ENCODE data around the gene KLK7.

The KLK7 gene

DNA sequence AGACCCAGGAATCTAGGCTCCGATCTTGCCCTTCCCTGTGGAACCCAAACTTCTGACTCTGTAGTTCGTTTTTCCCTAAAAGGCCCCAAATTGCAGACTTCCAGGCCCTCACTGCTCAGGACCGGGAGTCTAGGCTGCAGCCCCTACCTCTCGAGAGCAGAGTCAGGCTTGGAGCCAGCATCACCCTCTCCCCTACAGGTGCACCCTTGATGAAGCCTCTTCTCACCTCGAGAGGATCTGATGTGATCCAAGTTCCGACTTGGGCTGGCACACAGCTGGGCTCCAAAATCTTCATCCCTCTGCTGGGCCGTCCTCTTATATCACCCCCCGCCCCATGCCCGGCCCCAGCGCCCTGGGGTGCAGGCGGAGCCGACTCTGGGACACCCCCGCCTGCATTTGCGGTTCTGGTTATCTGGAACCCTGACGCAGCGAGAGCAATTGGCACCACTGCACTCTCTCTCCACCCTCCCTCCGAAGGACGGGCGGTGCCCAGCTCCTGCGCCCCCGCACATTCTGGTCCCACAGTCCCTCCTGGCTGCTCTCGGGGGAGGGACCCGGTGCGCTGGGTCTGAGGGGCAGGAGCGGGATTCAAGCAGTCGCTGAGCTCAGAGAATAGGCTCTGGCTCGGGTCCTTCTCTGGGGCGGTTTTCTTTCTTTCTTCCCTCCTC, at the start of gene KLK7:
TSS of gene KLK7 (minus strand) at position 293 of the 668 bp plus-strand sequence. CDS start 1,518 bp downstream, outside the sequence.
- DNase-seq (ENCODE audit: low read depth in 2 of 3, low spot score in 2 of 3) = no peak

DNA sequence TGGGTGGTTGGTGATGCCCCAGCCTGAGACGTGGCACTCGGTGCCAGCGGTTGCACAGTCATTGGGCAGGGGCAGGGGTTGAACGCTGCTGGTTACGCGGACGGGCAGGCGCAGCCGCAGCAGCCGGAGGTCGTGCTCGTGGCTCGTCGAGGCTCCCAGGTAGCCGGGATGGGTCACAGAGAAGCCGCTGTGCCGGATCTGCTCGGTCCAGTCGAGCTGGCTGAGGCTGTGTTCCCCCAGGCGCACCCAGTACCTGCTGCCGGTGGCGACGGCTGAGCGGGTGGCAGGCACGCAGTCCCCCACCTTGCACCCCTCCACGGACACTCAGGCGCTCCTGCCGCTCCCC, 48.1 kb upstream of the KLK7 start:
- no peak for DNase-seq (ENCODE audit: low read depth in 2 of 3, low spot score in 2 of 3)

DNA sequence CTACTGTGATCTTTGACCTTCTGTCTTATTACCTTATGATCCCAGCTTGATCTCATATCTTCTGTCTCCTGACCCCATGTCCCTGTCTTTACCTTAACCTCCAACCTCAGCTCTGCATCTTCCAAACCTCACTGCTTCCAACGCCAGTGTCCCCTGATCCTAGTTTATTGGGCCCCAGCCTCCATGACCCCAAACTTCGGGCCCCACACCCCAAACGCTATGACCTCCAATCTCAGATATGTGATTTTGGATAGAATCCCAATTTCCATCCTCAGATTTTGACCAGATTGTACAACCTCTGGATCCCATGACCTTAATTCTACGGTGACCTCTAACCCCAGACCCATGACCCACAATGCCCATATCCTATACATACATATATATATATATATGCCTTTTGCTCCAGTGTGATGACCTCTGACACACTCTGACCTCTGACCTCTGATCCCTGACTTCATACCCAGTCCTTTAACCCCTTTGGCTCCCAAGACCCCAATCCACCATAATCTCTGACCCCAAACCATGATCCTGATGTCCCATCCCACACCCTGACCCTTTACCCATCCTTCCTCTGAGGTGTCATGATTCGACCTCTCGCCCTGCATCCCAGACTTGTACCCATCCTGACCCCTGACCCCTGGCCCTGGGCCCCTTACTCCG, 47.6 kb upstream of the KLK7 start:
- DNase-seq (ENCODE audit: low read depth in 2 of 3, low spot score in 2 of 3) = no peak

DNA sequence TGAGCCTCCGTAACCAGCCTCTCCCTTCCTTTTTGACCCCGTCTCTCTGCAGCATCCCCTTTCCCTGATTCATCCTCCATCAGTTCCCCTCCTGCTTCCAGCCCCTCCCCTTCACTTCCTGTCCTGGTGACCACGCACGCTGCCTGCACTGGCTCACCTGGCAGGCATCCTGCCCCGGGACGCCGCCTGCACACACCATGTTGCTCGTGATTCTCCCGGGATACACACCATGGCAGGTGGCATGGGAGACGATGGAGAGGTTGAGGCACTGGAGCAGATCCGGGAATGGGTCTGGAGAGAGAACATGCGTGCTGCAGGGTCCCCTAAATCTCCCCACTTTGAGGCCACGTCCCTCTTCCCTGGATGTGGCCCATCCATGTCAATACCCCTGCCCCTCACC, 46.9 kb upstream of the KLK7 start:
- no peak for DNase-seq (ENCODE audit: low read depth in 2 of 3, low spot score in 2 of 3)

DNA sequence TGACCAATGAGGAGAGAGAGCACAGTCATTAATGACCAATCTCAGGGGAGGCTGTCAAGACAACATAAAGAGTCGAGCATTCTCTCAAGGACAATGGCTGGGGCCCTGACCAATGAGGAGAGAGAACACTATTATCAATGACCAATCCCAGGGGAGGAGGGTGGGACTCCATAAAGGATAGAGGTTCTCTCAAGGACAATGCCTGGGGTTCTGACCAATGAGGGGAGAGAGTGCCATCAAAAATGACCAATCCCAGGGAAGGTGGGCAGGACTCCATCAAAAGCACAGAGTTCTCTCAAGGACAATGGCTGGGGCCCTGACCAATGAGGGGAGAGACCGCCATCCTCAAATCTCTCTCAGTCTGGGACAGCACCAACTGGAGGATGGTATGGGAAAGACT, 46.0 kb upstream of the KLK7 start:
- no peak for DNase-seq (ENCODE audit: low read depth in 2 of 3, low spot score in 2 of 3)

DNA sequence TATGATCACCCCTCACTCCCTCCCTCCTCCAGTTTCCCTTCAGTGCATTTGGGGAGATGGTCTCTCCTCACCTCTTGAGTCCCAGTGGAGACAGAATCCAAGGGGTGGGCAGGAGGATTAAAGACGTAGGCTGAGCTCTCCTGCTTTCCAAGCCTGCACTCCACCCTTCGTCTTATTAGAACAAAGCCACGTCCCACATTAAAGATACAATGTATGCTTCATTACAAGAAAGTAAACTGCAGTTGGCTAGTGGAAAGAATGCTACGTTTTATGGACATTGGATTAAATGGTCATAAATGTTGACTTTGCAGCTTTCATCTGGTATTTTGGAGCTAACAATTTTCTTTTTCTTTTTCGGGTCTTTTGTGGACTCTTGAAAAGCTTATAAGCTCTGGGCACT, 44.2 kb upstream of the KLK7 start:
- no peak for DNase-seq (ENCODE audit: low read depth in 2 of 3, low spot score in 2 of 3)

DNA sequence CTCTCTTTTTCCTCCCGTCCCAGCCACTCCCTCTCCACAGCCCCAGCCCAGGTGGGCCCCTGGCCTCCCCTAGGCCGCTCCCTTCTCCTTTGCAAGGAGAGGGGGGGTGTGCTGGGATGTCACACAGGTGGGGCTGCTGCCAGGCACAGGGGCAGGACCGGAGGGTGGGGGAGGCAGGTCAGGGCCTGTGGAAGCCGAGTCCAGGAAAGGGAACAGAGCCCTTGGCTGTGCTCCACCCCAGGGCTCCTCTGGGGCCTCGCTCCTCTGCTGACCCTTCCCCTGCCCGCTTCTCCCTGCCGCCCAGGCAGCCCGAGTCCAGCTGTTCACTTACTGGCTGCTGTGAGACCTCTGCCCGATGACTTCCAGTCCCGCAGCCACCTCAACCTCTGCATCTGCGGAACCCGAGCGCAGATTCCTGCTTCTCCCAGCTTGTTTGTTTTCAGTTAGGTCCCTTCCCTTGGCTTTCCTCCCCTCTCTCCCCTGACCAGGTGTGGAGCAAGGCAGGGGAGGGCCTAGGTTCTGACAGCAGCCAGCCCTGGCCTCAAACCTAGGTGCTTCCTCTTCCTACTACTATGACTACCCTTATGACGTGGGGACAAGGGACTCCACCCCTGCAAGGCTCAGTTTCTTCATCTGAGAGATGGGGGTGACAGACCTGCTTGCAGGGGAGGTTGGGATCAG, 43.5 kb upstream of the KLK7 start:
- no peak for DNase-seq (ENCODE audit: low read depth in 2 of 3, low spot score in 2 of 3)

DNA sequence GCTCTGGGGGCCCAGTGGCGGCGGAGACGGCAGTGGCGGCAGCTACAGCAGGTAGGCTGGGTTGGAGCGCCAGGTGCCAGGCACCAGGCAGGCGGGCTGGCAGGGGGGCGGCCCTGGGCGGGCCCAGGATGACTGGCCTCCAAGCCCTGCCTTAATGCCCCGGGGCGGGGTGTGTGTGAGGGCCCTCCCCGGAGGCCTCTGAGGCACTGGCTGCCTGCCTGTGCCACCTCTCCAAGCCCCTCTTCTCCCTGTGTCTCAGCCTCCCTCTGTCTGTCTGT, 42.8 kb upstream of the KLK7 start, which contains the start of gene KLK11:
TSS of gene KLK11 (minus strand) at position 63 of the 278 bp plus-strand sequence. CDS start 985 bp downstream, outside the sequence.
- no peak for DNase-seq (ENCODE audit: low read depth in 2 of 3, low spot score in 2 of 3)

DNA sequence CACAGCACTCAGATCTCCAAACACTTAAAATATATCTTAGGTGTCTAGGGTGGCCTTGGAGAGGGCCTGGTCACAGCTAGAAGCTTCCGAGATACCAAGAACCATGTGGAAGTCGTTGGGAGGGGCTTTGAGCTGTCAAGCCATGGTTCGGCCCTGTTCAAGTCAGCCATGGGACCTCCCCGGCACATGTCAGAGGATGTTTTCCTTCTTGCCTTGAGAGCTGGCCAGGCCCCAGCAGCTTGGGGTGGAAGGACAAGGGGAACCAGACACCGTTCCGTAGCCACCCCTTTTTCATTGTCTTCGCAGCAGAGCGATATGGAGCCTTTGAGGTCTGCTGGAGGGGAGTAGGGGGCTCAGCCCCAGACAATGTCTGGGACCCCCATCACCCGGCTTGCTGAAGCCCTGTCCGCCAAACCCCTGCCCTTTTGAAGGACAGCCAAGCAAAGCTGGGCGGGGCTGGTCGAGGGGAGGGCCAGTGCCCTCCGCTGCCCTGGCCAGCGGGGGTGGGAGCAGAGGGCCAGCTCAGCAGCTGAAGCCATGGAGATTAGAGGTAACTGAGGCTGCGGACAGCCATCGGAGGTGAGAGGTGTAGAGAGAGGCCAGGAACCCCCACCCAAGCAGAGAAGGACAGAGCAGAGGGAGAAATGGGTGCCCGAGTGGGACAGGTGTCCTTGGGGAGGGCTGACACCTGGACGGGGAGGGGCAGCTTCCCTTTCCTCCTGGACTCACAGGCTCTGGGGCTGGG, 42.3 kb upstream of the KLK7 start:
- no peak for DNase-seq (ENCODE audit: low read depth in 2 of 3, low spot score in 2 of 3)

DNA sequence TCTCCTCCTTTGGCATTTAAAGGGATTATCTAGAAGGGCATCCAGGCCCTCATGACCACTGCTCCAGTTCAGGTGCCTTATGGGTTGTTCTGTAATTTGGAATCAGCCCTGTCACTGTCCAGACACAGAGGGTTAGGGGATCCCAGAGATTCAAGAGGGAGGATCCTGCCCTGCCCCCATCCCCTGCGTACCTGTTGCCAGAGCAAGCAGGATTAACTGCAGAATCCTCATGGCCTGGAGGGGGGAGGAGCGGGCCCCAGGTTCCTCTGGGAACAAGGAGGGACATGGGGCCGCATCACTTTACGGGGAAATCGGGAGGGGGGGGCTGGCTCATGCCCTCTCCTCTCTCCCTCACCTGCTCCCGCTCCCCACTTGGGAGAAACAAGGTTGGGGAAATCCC, 41.7 kb upstream of the KLK7 start:
- DNase-seq (ENCODE audit: low read depth in 2 of 3, low spot score in 2 of 3) = no peak

DNA sequence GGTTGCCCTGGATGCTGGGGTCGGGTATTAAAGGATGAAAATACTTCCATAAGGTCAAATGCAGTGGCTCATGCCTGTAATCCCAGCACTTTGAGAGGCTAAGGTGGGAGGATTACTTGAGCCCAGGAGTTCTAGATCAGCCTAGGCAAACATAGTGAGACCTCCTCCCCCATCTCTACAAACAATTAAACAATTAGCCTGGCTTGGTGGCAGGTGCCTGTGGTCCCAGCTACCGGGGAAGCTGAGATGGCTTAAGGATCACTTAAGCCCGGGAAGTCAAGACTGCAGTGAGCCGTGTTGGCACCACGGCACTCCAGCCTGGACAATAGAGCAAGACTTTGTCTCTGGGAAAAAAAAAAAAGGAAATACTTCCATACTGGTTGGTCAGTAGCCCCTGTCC, 41.2 kb upstream of the KLK7 start:
- DNase-seq (ENCODE audit: low read depth in 2 of 3, low spot score in 2 of 3) = no peak

DNA sequence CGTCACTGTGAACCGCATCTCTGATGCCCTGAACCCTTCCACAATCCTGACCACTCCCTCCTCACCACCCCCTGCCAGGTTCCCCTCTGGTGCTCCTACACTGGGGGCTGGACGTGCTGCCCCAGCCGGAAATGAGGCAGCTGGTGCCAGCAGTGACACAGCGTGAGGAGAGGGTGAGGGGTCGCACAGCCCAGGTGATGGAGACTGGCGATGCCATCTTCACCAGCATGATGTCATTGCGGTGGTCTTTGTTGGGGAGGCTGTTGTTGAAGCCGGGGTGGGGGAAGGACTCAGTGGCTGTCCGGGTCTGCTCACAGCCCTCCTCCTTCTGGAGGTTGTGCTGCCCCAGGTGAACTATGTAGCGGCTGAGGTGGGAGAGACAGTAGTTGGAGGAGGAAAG, 40.2 kb upstream of the KLK7 start:
- no peak for DNase-seq (ENCODE audit: low read depth in 2 of 3, low spot score in 2 of 3)

DNA sequence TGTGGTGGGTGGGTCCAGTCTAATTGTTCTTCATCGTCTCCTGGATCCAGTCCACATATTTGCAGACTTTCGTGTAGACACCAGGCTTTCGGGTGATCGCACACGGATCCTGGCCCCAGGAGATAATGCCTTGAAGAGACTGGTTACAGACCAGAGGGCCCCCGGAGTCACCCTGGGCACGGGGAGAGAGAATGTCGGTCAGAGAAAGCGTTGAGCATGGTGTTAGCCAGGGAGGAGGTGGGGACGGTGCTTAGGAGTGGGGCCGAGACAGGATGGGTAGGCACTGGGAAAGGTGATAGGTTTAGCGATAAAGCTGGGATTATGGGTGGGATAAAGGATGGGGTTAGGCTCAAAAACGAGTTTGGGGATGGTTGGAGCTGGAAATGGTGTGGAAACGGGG, 38.8 kb upstream of the KLK7 start:
- DNase-seq (ENCODE audit: low read depth in 2 of 3, low spot score in 2 of 3) = no peak

DNA sequence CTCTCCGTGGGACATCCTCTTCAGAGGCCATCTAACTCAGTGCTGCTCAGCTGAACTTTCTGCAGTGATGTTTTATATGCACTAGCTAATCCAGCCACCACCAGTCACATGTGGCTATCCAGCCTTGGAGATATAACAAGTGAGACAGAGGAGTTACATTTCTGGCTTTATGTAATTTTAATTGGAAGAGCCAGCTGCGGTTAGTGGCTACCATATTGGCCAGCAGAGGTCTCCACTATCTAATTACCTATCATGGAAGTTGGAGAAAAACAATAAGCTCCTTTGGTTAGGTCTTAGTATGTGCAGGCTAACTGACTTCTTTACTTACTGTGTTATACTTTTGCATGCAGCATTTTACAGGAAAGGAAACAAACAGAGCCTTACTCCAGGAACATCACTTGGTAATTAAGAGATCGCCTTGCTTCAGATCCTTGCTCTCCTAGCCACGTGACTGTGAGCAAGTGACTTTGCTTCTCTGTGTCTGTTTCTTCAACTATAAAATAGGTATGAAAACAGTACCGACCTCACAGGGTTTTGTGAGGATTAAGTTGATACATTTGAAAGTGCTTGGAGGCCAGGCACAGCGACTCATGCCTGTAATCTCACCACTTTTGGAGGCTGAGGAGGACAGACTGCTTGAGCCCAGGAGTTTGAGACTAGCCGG, 37.4 kb upstream of the KLK7 start:
- DNase-seq (ENCODE audit: low read depth in 2 of 3, low spot score in 2 of 3) = no peak

DNA sequence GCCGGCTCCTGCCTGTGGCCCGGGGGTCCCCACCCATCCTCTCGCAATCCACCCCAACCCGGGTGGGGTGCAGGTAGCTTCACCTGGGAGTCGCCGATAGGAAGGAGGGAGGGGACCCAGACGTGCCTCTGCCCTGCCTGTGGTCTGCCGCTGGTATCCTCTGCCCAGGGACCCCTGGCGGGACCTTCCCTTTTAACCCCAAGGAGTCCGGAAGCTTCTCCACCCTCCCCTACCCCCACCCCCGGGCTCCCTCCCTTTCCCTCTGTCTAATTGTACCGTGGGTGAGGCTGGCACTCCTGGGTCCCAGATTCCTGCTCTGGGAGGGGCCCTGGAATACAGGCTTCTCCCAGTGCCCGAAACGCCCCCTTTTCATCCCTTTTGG, 35.8 kb upstream of the KLK7 start, which contains the start of gene KLK10:
TSS of gene KLK10 (minus strand) at position 166 of the 382 bp plus-strand sequence. CDS start 579 bp downstream, outside the sequence.
- no peak for DNase-seq (ENCODE audit: low read depth in 2 of 3, low spot score in 2 of 3)

DNA sequence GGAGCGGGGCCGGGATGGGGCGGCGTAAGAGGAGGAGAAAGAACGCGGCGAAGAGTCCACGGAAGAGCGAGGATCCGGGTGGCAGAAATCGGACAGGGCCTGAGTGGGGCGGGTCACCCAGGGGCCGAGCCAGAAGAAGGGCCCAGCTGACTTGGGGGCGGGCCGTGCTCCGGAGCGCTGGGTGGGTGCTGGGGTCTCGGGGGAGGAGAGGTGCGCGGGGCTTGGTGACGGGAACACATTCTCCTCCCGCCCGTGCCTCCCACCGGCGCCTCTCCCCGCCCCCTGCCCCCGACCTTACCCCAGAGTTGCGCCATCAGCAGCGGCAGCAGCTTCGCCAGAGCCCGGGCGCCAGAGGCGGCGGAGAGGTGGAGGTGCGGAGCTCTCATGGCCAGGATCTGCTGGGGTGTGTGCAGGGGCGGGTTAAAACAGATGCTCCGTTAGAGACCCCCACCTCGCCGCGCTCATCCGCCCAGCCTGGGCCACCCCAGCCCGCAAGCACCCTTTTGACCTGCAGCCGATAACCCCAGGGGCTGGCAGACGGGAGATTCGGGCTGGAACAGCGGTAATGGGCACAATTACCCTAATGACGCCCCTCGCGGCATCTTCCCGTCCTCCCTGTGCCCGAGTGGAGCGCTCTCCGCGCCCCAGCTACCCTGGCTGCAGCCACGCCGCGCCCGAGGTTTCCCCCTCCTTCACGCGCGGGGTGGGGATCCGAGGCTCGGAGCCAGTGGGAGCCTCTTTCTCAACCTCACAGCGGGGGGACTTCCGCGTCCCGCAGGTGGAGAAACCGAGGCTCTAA, 35.2 kb upstream of the KLK7 start:
- DNase-seq (ENCODE audit: low read depth in 2 of 3, low spot score in 2 of 3) = no peak

DNA sequence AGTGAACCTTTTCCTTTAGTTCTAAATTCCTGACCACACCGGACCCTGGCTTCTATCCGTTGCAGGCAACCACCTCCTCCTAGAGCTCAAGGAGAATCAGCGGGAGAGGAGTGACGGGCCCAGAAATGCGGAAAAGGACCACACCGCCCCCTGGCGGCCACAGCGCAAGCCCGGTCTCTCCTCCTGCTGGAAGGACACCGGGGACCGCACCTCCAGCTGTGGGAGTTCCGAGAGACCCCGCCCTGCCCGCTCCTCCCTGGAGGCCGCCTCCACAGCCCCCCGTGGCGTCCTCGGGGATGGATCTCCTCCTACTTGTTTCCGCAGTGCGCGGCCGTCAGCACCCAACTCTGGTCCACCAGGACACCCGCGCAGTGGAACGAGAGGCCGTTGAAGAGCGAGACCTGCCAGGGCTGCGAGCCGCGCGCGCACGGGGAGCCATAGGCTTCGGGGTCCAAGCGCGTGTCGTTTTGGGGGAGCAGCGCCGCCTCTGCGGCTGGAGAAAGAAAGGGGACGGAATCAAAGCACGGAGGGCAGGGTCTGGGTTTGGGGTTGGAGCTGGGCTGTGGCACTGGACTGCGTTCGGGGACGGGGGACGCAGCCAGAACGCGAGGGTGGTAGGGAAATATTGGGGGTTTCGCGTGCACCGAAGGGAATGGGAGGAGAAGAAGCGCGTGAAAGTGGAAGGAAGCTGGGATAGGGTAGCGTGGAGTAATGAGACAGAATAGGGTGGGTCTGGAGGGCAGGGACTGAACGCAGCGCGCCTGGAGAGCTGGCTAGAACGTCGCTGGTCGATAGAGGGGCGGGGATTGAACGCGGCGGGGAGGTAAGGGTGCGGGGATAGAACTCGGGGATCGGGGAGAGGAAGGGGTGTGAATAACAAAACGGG, 33.3 kb upstream of the KLK7 start:
- peak; percentile 23 to 71 (median 33) for DNase-seq (ENCODE audit: low read depth in 2 of 3, low spot score in 2 of 3)

DNA sequence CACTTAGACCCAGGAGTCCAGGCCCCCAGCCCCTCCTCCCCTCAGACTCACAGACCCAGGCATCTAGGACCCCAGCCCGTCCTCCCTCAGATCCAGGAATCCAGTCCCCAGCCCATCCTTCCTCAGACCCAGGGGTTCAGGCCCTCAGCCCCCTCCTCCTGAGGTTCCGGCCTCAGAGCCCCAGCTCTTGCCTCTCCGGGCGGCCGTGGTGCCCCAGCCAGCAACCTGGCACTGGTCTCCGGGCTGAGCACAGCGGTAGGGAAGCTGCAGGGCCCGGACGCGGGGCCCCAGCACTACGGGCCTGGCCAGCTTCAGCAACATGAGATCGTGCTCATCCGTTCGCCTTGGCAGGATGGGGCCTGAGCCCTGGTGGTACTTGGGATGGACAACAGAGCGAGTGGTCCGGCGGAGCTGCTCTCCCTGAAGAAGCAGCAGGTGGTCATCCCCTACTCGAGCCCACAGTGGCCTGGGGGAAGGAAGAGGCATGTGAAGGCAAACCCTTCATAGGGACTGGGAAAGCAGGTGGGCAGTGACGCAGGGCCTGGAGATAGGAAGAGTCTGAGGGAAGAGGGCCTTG, 32.1 kb upstream of the KLK7 start:
- no peak for DNase-seq (ENCODE audit: low read depth in 2 of 3, low spot score in 2 of 3)

DNA sequence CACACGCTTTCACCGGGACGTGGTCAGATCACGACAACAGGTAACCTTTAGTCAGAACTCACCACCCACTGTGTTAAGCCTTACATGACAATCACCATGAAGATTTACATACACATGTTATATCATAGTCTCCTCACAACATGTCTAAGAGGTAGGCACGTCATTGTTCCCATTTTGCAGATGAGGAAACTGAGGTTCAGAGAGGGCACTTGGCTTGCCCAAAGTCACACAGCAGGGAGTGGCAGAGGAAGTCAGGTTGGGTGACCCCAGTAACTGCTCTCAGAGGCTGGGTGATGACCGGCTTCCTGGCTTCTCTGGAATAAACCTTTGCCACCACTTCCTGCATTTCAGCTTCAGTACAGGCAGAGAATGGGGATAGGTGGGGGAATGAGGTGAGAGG, 30.5 kb upstream of the KLK7 start:
- no peak for DNase-seq (ENCODE audit: low read depth in 2 of 3, low spot score in 2 of 3)
